K562 (cell line): ENCODE results near the gene HSPA4. TPM values are rescaled to one million over a fixed set of nuclear protein-coding genes. Genes with fewer than 3 reads are reported as not detected.

ENCODE experiments used
- ATF1 ChIP-seq, 2 experiments: fragments of 450-650 bp in 1 of 2; IDR thresholded peaks; 2 replicates each; pipeline ENCODE4 v1.6.1; 2016; ENCODE audit warnings: missing compliant biosample characterization in 1 of 2, missing genetic modification characterization in 1 of 2
- CEBPG ChIP-seq, 3 experiments: fragments of 200-800 bp in 1 of 3; sonication (Bioruptor generic) in 1 of 3; sonication (generic) in 1 of 3; formaldehyde crosslinking in 1 of 3; IDR thresholded peaks in 2 of 3; conservative IDR thresholded peaks in 1 of 3; 2 replicates each; pipeline versions ENCODE4 v1.6.1 to v1.8.0; 2016 to 2022; ENCODE audit warnings: missing compliant biosample characterization in 2 of 3, missing genetic modification characterization in 2 of 3, mild to moderate bottlenecking in 1 of 3, missing genetic modification reagents in 1 of 3
- MYBL2 ChIP-seq, 2 experiments: fragments of 450-650 bp in 1 of 2; sonication (generic) in 1 of 2; formaldehyde crosslinking in 1 of 2; IDR thresholded peaks; 2 replicates each; pipeline versions ENCODE4 v1.6.1 to v1.8.1; 2017 to 2022; ENCODE audit warnings: borderline replicate concordance in 1 of 2, inconsistent platforms in 1 of 2, low read depth in 1 of 2, mild to moderate bottlenecking in 1 of 2, missing genetic modification reagents in 1 of 2, moderate library complexity in 1 of 2
- NFE2 ChIP-seq: IDR thresholded peaks from 2 replicates; pipeline ENCODE4 v1.6.1; 2014; ENCODE audit warnings: antibody characterized with exemption, low read depth
- PCBP1 ChIP-seq: fragments of 200-400 bp; formaldehyde crosslinking; IDR thresholded peaks from 2 replicates; pipeline ENCODE4 v1.6.1; 2018; ENCODE audit warnings: mild to moderate bottlenecking, low read depth, low read length; ENCODE audit not compliant: poor library complexity, severe bottlenecking
- PRMT5 ChIP-seq: sonication (generic); formaldehyde crosslinking; IDR thresholded peaks from 2 replicates; pipeline ENCODE4 v1.5.0; 2020; ENCODE audit warnings: missing genetic modification reagents
- SRSF7 ChIP-seq: fragments of 200-400 bp; formaldehyde crosslinking; optimal IDR thresholded peaks from 2 replicates; pipeline ENCODE3; 2017; ENCODE audit warnings: mild to moderate bottlenecking, low read depth, low read length
- TAF9B ChIP-seq: fragments of 450-650 bp; IDR thresholded peaks from 2 replicates; pipeline ENCODE4 v1.6.1; 2018; ENCODE audit warnings: mild to moderate bottlenecking; ENCODE audit not compliant: partially characterized antibody
- TRIM28 ChIP-seq: fragments of 450-650 bp; IDR thresholded peaks from 2 replicates; pipeline ENCODE4 v1.6.1; 2017
- TSC22D4 ChIP-seq: fragments of 450-650 bp; IDR thresholded peaks from 2 replicates; pipeline ENCODE4 v1.6.1; 2016; ENCODE audit warnings: missing genetic modification characterization, missing biosample characterization, control low read depth
- ZKSCAN8 ChIP-seq: fragments of 200-800 bp; sonication (Bioruptor generic); IDR thresholded peaks from 2 replicates; pipeline ENCODE4 v1.6.1; 2016; ENCODE audit warnings: missing genetic modification characterization, missing compliant biosample characterization
- ZNF232 ChIP-seq: sonication (generic); formaldehyde crosslinking; IDR thresholded peaks from 2 replicates; pipeline ENCODE4 v1.8.0; 2022; ENCODE audit warnings: mild to moderate bottlenecking, missing genetic modification reagents
- ZNF561 ChIP-seq: fragments of 450-650 bp; formaldehyde crosslinking; conservative IDR thresholded peaks from 2 replicates; pipeline ENCODE4 v1.4.0; 2020; ENCODE audit warnings: mild to moderate bottlenecking, moderate library complexity
- ZNF644 ChIP-seq: fragments of 200-800 bp; sonication (Bioruptor generic); IDR thresholded peaks from 2 replicates; pipeline ENCODE4 v1.6.1; 2016; ENCODE audit warnings: low read depth, missing genetic modification characterization, missing compliant biosample characterization
- ZNF696 ChIP-seq: fragments of 250-450 bp; sonication (Bioruptor Pico); conservative IDR thresholded peaks from 2 replicates; pipeline ENCODE4 v1.4.0; 2020; ENCODE audit warnings: mild to moderate bottlenecking, moderate library complexity
- polyA plus RNA-seq, 8 experiments: library from polyadenylated mRNA; depleted of rRNA in 4 of 8; stranded (reverse) in 5 of 8; unstranded in 3 of 8; fragments of >200 nt; fragmentation: Nextera tagmentation in 2 of 8; fragmentation: Illumina TruSeq in 1 of 8; extraction: Ambion mirVana in 2 of 8; extraction: Trizol in 1 of 8; gene quantifications; 2 replicates each; pipeline versions ENCODE4 v1.2.1 to v1.2.3, GENCODE V29; 2011 to 2014; ENCODE audit warnings: inconsistent platforms in 1 of 8, missing spikeins in 1 of 8
- total RNA-seq, 7 experiments: library from RNA; depleted of rRNA in 6 of 7; stranded (reverse); fragments of >200 nt in 6 of 7; fragmentation: Illumina TruSeq in 2 of 7; extraction: Trizol in 2 of 7; gene quantifications; 2 replicates each; pipeline versions ENCODE4 v1.2.1 to v1.2.3, GENCODE V29; 2011 to 2021; ENCODE audit warnings: low replicate concordance in 1 of 7
- TF ChIP-seq, protein P1 (sequence below): fragments of 250-450 bp; sonication (Bioruptor Pico); IDR thresholded peaks from 2 replicates; pipeline ENCODE4 v1.4.0; 2020; ENCODE audit warnings: mild to moderate bottlenecking, moderate library complexity, borderline replicate concordance
- TF ChIP-seq, protein P2 (sequence below): fragments of 450-650 bp; conservative IDR thresholded peaks from 2 replicates; pipeline ENCODE4 v1.6.1; 2016; ENCODE audit warnings: missing genetic modification characterization, low read depth, mild to moderate bottlenecking, control low read depth, missing compliant biosample characterization
- TF ChIP-seq, protein P3 (sequence below): sonication (generic); formaldehyde crosslinking; IDR thresholded peaks from 2 replicates; pipeline ENCODE4 v1.5.0; 2020; ENCODE audit warnings: missing genetic modification reagents
- TF ChIP-seq, protein P4 (sequence below): fragments of 450-650 bp; formaldehyde crosslinking; IDR thresholded peaks from 2 replicates; pipeline ENCODE4 v1.4.0; 2022; ENCODE audit warnings: mild to moderate bottlenecking, moderate library complexity

HSPA4 gene
- total and polyA plus RNA-seq, 9 of the 15 experiments (the other 6 are each of a cell fraction or from before 2014, with no cell fraction given): 90.3 to 286 (median 148) TPM

DNA sequence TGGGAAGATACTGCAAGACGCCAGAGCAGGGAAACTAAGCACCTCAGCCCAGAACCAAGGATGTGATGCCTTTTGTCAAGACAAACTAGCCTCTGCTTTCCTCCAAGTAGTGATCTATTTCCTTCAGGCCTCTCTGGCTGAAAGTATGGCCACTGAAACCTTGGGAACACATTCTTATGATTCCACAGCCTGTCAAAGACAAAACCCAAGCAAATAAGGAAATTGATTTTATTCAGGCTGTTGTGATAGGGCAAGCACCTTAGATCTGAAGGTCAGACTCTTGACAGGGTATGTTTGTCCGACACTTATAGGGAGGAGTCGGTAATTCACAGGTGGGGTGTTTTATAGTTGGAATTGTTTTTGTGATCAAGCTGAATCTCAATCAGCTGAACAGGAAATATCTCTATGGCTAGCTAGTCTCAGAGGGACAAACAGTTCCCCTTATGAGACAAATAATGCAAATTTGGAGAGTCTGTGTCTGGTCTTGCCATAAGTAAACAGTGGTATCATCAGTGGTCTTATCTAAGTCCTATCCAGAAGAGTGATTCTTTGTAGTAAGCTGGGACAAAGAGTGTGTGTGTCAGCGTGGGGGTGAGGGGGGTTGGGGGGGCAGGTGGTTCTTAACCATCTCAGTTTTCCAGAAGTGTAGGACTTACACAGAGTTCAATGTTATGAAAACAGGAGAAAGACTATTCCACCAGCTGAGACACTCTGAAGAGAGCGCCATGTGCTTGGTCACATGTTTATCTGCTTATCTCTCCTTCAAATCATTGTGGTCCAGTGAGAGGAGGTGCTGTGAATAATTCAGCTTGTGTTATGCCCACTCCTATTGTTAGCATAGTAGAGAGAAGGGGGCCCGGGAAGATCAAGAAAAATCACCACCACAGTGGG lies 18.7 kb upstream of the HSPA4 start (continued):
- TF ChIP-seq, protein P1, sequence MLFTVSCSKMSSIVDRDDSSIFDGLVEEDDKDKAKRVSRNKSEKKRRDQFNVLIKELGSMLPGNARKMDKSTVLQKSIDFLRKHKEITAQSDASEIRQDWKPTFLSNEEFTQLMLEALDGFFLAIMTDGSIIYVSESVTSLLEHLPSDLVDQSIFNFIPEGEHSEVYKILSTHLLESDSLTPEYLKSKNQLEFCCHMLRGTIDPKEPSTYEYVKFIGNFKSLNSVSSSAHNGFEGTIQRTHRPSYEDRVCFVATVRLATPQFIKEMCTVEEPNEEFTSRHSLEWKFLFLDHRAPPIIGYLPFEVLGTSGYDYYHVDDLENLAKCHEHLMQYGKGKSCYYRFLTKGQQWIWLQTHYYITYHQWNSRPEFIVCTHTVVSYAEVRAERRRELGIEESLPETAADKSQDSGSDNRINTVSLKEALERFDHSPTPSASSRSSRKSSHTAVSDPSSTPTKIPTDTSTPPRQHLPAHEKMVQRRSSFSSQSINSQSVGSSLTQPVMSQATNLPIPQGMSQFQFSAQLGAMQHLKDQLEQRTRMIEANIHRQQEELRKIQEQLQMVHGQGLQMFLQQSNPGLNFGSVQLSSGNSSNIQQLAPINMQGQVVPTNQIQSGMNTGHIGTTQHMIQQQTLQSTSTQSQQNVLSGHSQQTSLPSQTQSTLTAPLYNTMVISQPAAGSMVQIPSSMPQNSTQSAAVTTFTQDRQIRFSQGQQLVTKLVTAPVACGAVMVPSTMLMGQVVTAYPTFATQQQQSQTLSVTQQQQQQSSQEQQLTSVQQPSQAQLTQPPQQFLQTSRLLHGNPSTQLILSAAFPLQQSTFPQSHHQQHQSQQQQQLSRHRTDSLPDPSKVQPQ (CRISPR knock-in tag): no peak
- TF ChIP-seq PCBP1 (no peak), MYBL2 (IDR thresholded peaks at IDR 0.05; ENCODE audit: low read depth) (no peak), MYBL2 (CRISPR knock-in tag; IDR thresholded peaks at IDR 0.05; ENCODE audit: borderline replicate concordance) (no peak), NFE2 (no peak), TRIM28 (no peak), ZNF232 (CRISPR knock-in tag) (no peak), SRSF7 (no peak), PRMT5 (CRISPR knock-in tag) (no peak), ATF1 (CRISPR knock-in tag; IDR thresholded peaks at IDR 0.05) (no peak), ATF1 (tag; IDR thresholded peaks at IDR 0.05) (no peak), TSC22D4 (no peak), ZNF696 (CRISPR knock-in tag) (no peak), ZNF644 (tag) (no peak), ZKSCAN8 (CRISPR knock-in tag) (0 out of 2 replicates have a peak, but pooled peaks have one; percentile 42), ZNF561 (CRISPR knock-in tag) (no peak), TAF9B (no peak), CEBPG (CRISPR knock-in tag; IDR thresholded peaks at IDR 0.05) (no peak), CEBPG (tag; conservative IDR thresholded peaks at IDR 0.05 in 1 of 2, IDR thresholded peaks at IDR 0.05 in 1 of 2) (no peak)
- TF ChIP-seq, protein P2, sequence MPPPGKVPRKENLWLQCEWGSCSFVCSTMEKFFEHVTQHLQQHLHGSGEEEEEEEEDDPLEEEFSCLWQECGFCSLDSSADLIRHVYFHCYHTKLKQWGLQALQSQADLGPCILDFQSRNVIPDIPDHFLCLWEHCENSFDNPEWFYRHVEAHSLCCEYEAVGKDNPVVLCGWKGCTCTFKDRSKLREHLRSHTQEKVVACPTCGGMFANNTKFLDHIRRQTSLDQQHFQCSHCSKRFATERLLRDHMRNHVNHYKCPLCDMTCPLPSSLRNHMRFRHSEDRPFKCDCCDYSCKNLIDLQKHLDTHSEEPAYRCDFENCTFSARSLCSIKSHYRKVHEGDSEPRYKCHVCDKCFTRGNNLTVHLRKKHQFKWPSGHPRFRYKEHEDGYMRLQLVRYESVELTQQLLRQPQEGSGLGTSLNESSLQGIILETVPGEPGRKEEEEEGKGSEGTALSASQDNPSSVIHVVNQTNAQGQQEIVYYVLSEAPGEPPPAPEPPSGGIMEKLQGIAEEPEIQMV (tag): no peak
- TF ChIP-seq, protein P3, sequence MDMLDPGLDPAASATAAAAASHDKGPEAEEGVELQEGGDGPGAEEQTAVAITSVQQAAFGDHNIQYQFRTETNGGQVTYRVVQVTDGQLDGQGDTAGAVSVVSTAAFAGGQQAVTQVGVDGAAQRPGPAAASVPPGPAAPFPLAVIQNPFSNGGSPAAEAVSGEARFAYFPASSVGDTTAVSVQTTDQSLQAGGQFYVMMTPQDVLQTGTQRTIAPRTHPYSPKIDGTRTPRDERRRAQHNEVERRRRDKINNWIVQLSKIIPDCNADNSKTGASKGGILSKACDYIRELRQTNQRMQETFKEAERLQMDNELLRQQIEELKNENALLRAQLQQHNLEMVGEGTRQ (CRISPR knock-in tag): peak; percentile 65
- TF ChIP-seq, protein P4, sequence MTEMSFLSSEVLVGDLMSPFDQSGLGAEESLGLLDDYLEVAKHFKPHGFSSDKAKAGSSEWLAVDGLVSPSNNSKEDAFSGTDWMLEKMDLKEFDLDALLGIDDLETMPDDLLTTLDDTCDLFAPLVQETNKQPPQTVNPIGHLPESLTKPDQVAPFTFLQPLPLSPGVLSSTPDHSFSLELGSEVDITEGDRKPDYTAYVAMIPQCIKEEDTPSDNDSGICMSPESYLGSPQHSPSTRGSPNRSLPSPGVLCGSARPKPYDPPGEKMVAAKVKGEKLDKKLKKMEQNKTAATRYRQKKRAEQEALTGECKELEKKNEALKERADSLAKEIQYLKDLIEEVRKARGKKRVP (CRISPR knock-in tag): 0 out of 2 replicates have a peak, but pooled peaks have one; percentile 51
